ENCODE measurements around the gene BAG3.

Gene BAG3

GRCh38 chr10:119670717-119671116 is 19.5 kb downstream of the BAG3 start:
- Histone ChIP-seq H3K9ac (ENCODE audit: low read length) (no peak overlapping the region), H3K36me3 (ENCODE audit: control insufficient read depth, low read depth, low read length) (peaks cover 12% of the 10 kb centered on the region), H3K9me3 (ENCODE audit: control insufficient read depth, low read depth, low read length) (no peaks in the 10 kb centered on the region), H3K4me3 (ENCODE audit: low read length) (no peak overlapping the region), H3K4me1 (ENCODE audit: control insufficient read depth, low read depth, low read length) (peaks cover 17% of the 10 kb centered on the region), H3K27me3 (ENCODE audit: control insufficient read depth, insufficient read depth, low read length) (no peaks in the 10 kb centered on the region), H3K27ac (ENCODE audit: low read length) (no peak overlapping the region)

DNA sequence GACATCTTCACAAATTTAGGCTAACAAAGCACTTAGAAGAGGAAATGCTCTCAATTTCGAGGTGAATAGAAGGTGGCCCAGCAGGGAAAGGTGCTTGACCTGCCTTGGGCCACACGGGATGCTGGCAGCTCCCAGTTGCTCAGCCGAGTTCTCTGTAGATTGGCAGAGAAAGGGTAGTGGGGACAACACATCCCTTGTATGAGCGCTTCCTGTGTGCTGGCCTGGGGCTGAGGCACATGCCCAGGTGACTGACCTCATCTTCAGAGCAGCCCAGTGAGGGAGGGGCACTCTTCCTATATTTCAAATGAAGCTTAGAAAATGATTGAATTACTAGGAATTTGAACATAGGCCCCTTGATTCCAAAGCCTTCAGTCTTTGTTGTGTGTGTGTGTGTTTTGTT is 20.2 kb downstream of the BAG3 start:
- Histone ChIP-seq H3K9me3 (ENCODE audit: control insufficient read depth, low read depth, low read length) (no peaks in the 10 kb centered on the region), H3K27me3 (ENCODE audit: control insufficient read depth, insufficient read depth, low read length) (no peaks in the 10 kb centered on the region), H3K9ac (ENCODE audit: low read length) (no peak overlapping the region), H3K27ac (ENCODE audit: low read length) (no peak overlapping the region), H3K4me3 (ENCODE audit: low read length) (no peak overlapping the region), H3K4me1 (ENCODE audit: control insufficient read depth, low read depth, low read length) (peaks cover 17% of the 10 kb centered on the region), H3K36me3 (ENCODE audit: control insufficient read depth, low read depth, low read length) (peaks cover 12% of the 10 kb centered on the region)

DNA sequence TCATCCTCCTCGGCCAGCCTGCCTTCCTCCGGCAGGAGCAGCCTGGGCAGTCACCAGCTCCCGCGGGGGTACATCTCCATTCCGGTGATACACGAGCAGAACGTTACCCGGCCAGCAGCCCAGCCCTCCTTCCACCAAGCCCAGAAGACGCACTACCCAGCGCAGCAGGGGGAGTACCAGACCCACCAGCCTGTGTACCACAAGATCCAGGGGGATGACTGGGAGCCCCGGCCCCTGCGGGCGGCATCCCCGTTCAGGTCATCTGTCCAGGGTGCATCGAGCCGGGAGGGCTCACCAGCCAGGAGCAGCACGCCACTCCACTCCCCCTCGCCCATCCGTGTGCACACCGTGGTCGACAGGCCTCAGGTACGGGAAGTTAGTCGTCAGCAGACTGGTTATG is 21.1 kb downstream of the BAG3 start:
- Histone ChIP-seq H3K36me3 (ENCODE audit: control insufficient read depth, low read depth, low read length) (peaks cover 21% of the 10 kb centered on the region), H3K27me3 (ENCODE audit: control insufficient read depth, insufficient read depth, low read length) (no peaks in the 10 kb centered on the region), H3K27ac (ENCODE audit: low read length) (no peak overlapping the region), H3K4me1 (ENCODE audit: control insufficient read depth, low read depth, low read length) (peaks cover 17% of the 10 kb centered on the region), H3K4me3 (ENCODE audit: low read length) (no peak overlapping the region), H3K9ac (ENCODE audit: low read length) (no peak overlapping the region), H3K9me3 (ENCODE audit: control insufficient read depth, low read depth, low read length) (no peaks in the 10 kb centered on the region)

DNA sequence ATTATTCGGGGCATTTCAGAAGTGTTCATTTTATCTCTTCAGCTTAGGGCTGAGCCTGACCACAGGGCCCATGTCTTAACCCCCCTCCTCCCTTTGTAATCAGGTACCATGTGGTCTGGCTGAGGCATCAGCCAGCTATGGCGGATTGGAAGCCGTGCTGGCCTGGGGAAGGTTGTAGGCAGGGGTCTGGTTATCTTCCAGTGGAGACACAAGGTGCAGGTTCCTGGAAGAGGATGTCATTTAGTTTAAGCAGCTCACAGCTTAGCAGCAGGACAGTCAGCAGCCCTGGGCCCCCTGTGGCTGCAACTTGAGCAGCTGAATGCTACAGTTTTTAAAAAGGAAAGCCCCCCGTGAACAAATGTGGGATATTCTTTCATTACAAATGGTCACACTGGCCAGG is 22.1 kb downstream of the BAG3 start:
- Histone ChIP-seq H3K4me3 (ENCODE audit: low read length) (no peak overlapping the region), H3K36me3 (ENCODE audit: control insufficient read depth, low read depth, low read length) (peaks cover 23% of the 10 kb centered on the region), H3K4me1 (ENCODE audit: control insufficient read depth, low read depth, low read length) (peaks cover 8% of the 10 kb centered on the region), H3K9ac (ENCODE audit: low read length) (no peak overlapping the region), H3K9me3 (ENCODE audit: control insufficient read depth, low read depth, low read length) (no peaks in the 10 kb centered on the region), H3K27ac (ENCODE audit: low read length) (no peak overlapping the region), H3K27me3 (ENCODE audit: control insufficient read depth, insufficient read depth, low read length) (no peaks in the 10 kb centered on the region)

GRCh38 chr10:119675483-119676170 is 24.4 kb downstream of the BAG3 start:
- H3K9me3 ChIP-seq (ENCODE audit: control insufficient read depth, low read depth, low read length) = no peaks in the 10 kb centered on the region
- H3K4me3 ChIP-seq (ENCODE audit: low read length) = no peak overlapping the region
- peaks cover 17% of the 10 kb centered on the region for H3K36me3 ChIP-seq (ENCODE audit: control insufficient read depth, low read depth, low read length)
- H3K4me1 ChIP-seq (ENCODE audit: control insufficient read depth, low read depth, low read length) = peaks cover 6% of the 10 kb centered on the region
- H3K27me3 ChIP-seq (ENCODE audit: control insufficient read depth, insufficient read depth, low read length) = no peaks in the 10 kb centered on the region
- no peak overlapping the region for H3K27ac ChIP-seq (ENCODE audit: low read length)
- H3K9ac ChIP-seq (ENCODE audit: low read length) = no peak overlapping the region

- Histone ChIP-seq H3K36me3 (ENCODE audit: control insufficient read depth, low read depth, low read length) (peaks cover 15% of the 10 kb centered on the region), H3K9ac (ENCODE audit: low read length) (no peak overlapping the region), H3K27me3 (ENCODE audit: control insufficient read depth, insufficient read depth, low read length) (no peaks in the 10 kb centered on the region), H3K27ac (ENCODE audit: low read length) (no peak overlapping the region), H3K4me1 (ENCODE audit: control insufficient read depth, low read depth, low read length) (peaks cover 6% of the 10 kb centered on the region), H3K4me3 (ENCODE audit: low read length) (no peak overlapping the region), H3K9me3 (ENCODE audit: control insufficient read depth, low read depth, low read length) (no peaks in the 10 kb centered on the region)
Observed at GRCh38 chr10:119677126-119677525, 25.9 kb downstream of the BAG3 start.

DNA sequence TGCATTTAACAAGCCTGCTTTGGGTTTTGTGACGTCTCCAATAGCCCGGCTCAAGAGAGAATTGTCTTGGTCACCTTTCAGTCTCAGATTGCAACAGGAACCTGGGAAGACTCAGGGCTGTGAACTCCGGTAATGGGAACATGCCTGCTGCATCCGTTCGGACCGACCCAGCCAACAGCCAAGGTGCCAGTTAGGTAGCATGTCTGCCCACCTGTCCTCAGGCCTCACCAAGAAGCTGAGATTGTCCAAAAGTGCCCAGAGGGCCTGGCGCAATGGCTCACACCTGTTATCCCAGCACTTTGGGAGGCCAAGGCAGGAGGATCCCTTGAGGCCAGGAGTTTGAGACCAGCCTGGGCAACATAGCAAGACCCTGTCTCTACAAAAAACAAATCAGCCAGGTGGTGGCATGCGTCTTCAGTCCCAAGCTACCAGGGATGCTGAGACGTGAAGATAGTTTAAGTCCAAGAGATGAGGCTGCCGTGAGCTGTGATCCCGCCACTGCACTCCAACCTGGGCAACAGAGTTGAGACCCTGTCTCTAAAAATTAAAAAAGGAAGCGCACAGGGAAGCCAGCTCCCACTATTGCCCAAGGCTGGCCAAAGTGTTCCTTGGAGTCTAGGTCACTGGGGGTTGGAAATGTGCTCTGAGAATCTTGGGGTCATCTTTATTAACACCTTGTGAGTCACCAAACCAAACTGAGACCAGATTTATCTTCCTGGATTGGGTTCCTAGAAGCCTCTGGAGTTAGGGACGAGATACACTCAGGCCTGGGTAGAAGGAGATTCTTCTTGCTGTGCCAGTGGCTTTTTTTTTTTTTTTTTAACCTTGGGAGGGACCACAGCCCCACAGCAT is 26.9 kb downstream of the BAG3 start:
- H3K27me3 ChIP-seq (ENCODE audit: control insufficient read depth, insufficient read depth, low read length) = no peaks in the 10 kb centered on the region
- no peak overlapping the region for H3K9ac ChIP-seq (ENCODE audit: low read length)
- H3K36me3 ChIP-seq (ENCODE audit: control insufficient read depth, low read depth, low read length) = peaks cover 11% of the 10 kb centered on the region
- H3K4me3 ChIP-seq (ENCODE audit: low read length) = no peak overlapping the region
- peaks cover 2% of the 10 kb centered on the region for H3K4me1 ChIP-seq (ENCODE audit: control insufficient read depth, low read depth, low read length)
- H3K9me3 ChIP-seq (ENCODE audit: control insufficient read depth, low read depth, low read length) = no peaks in the 10 kb centered on the region
- no peak overlapping the region for H3K27ac ChIP-seq (ENCODE audit: low read length)

DNA sequence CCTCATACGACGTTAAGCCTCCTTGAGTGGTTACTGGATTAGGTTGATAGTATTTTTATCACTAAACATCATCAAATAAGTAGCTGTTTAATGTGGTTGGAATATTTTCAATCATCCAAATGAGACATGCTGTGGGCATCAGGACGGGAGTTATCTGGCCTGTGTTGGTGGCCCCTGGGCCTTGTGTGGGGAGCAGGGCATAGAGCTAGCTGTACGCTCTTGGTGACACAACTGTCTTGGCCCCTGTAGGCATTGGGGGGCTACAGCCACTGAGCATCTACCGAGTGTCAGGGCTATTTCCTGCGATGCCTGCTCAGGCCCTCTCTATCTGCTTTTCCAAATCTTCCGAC is 28.3 kb downstream of the BAG3 start:
- H3K4me3 ChIP-seq (ENCODE audit: low read length) = no peak overlapping the region
- H3K9ac ChIP-seq (ENCODE audit: low read length) = no peak overlapping the region
- no peaks in the 10 kb centered on the region for H3K27me3 ChIP-seq (ENCODE audit: control insufficient read depth, insufficient read depth, low read length)
- no peak overlapping the region for H3K27ac ChIP-seq (ENCODE audit: low read length)
- H3K36me3 ChIP-seq (ENCODE audit: control insufficient read depth, low read depth, low read length) = peaks cover 10% of the 10 kb centered on the region
- no peaks in the 10 kb centered on the region for H3K4me1 ChIP-seq (ENCODE audit: control insufficient read depth, low read depth, low read length)
- no peaks in the 10 kb centered on the region for H3K9me3 ChIP-seq (ENCODE audit: control insufficient read depth, low read depth, low read length)

GRCh38 chr10:119680050-119680449 is 28.9 kb downstream of the BAG3 start:
- Histone ChIP-seq H3K27me3 (ENCODE audit: control insufficient read depth, insufficient read depth, low read length) (no peaks in the 10 kb centered on the region), H3K27ac (ENCODE audit: low read length) (no peak overlapping the region), H3K9ac (ENCODE audit: low read length) (no peak overlapping the region), H3K4me3 (ENCODE audit: low read length) (no peak overlapping the region), H3K36me3 (ENCODE audit: control insufficient read depth, low read depth, low read length) (peaks cover 10% of the 10 kb centered on the region), H3K9me3 (ENCODE audit: control insufficient read depth, low read depth, low read length) (no peaks in the 10 kb centered on the region), H3K4me1 (ENCODE audit: control insufficient read depth, low read depth, low read length) (no peaks in the 10 kb centered on the region)

DNA sequence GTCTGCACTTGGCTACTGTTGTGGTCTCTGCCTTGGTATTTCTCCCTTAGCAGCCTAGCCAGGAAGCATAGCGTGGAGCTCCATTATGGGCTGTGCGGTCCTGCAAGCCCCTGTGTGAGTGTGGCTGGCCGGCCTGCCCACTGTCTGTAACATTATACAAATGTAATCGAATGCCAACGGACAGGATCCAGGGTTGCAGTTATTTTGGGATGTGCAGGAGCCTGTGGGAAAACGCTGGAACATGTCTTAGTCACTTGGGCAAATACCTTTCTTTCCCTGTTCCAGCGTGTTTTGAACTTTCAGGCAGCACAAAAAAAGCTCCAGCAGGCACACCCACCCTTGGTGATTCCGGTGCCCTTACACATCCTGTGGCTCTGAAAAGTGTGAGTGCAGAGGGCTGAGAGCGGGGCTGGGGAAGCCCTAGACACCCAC is 29.5 kb downstream of the BAG3 start:
- H3K4me3 ChIP-seq (ENCODE audit: low read length) = no peak overlapping the region
- H3K9ac ChIP-seq (ENCODE audit: low read length) = no peak overlapping the region
- peaks cover 10% of the 10 kb centered on the region for H3K36me3 ChIP-seq (ENCODE audit: control insufficient read depth, low read depth, low read length)
- no peaks in the 10 kb centered on the region for H3K9me3 ChIP-seq (ENCODE audit: control insufficient read depth, low read depth, low read length)
- no peak overlapping the region for H3K27ac ChIP-seq (ENCODE audit: low read length)
- no peaks in the 10 kb centered on the region for H3K27me3 ChIP-seq (ENCODE audit: control insufficient read depth, insufficient read depth, low read length)
- H3K4me1 ChIP-seq (ENCODE audit: control insufficient read depth, low read depth, low read length) = no peaks in the 10 kb centered on the region

GRCh38 chr10:119686465-119687191 is 35.4 kb downstream of the BAG3 start:
- Histone ChIP-seq H3K27ac (ENCODE audit: low read length) (peak overlapping the region; percentile 75), H3K9ac (ENCODE audit: low read length) (peak overlapping the region; percentile 50), H3K4me3 (ENCODE audit: low read length) (peak overlapping the region; percentile 70), H3K27me3 (ENCODE audit: control insufficient read depth, insufficient read depth, low read length) (no peaks in the 10 kb centered on the region), H3K4me1 (ENCODE audit: control insufficient read depth, low read depth, low read length) (peaks cover 17% of the 10 kb centered on the region), H3K36me3 (ENCODE audit: control insufficient read depth, low read depth, low read length) (no peaks in the 10 kb centered on the region), H3K9me3 (ENCODE audit: control insufficient read depth, low read depth, low read length) (no peaks in the 10 kb centered on the region)
